Fibroblast of upper back skin (primary cell): ENCODE measurements around the gene GRAMD1C.

Experiments
- DNase-seq: peaks from one replicate; pipeline ENCODE4 v3.0.0-alpha.2; 2013

Gene GRAMD1C

GRCh38 chr3:113867506-113867905 lies 28.9 kb downstream of the GRAMD1C start:
- peak; percentile 42 for DNase-seq

- DNase-seq, result no peak
Measured at GRCh38 chr3:113873293-113873692, 34.7 kb downstream of the GRAMD1C start.

GRCh38 chr3:113873814-113874526 lies 35.4 kb downstream of the GRAMD1C start:
- no peak for DNase-seq

- no peak for DNase-seq
Measured at GRCh38 chr3:113878403-113878802, 39.8 kb downstream of the GRAMD1C start.

GRCh38 chr3:113885050-113885449 lies 46.5 kb downstream of the GRAMD1C start:
- no peak for DNase-seq

GRCh38 chr3:113890256-113890900 lies 51.8 kb downstream of the GRAMD1C start:
- DNase-seq, result no peak

GRCh38 chr3:113894927-113895326 lies 56.3 kb downstream of the GRAMD1C start:
- DNase-seq, result no peak

GRCh38 chr3:113895964-113896363 lies 57.4 kb downstream of the GRAMD1C start:
- DNase-seq, result no peak

- DNase-seq, result no peak
Measured at GRCh38 chr3:113896930-113897329, 58.3 kb downstream of the GRAMD1C start.

GRCh38 chr3:113897373-113897777 lies 58.8 kb downstream of the GRAMD1C start:
- no peak for DNase-seq

- DNase-seq, result peak; percentile 58
Measured at GRCh38 chr3:113898892-113899291, 60.3 kb downstream of the GRAMD1C start.

- no peak for DNase-seq
Measured at GRCh38 chr3:113906568-113907140, 68.1 kb downstream of the GRAMD1C start.

GRCh38 chr3:113908133-113908532 lies 69.5 kb downstream of the GRAMD1C start:
- DNase-seq, result no peak

- DNase-seq, result peak; percentile 26
Measured at GRCh38 chr3:113910966-113911365, 72.4 kb downstream of the GRAMD1C start.

- DNase-seq, result peak; percentile 69
Measured at GRCh38 chr3:113912552-113913236, 74.1 kb downstream of the GRAMD1C start.

- peak; percentile 95 for DNase-seq
Measured at GRCh38 chr3:113914646-113915045, 76.1 kb downstream of the GRAMD1C start.

- no peak for DNase-seq
Measured at GRCh38 chr3:113927556-113927955, 89.0 kb downstream of the GRAMD1C start.

- no peak for DNase-seq
Measured at GRCh38 chr3:113946831-113947230, 108.2 kb downstream of the GRAMD1C start.

GRCh38 chr3:113947372-113948014 lies 108.9 kb downstream of the GRAMD1C start, which contains the start of gene ZDHHC23:
Gene ZDHHC23 (plus strand): TSS chr3:113948013. CDS start chr3:113948803, 790 bp downstream.
- peak; percentile 30 for DNase-seq

- DNase-seq, result no peak
Measured at GRCh38 chr3:113948015-113948917, 109.7 kb downstream of the GRAMD1C start.

- DNase-seq, result peak; percentile 36
Measured at GRCh38 chr3:113952921-113953320, 114.3 kb downstream of the GRAMD1C start.

- DNase-seq, result peak; percentile 14
Measured at GRCh38 chr3:113953677-113954076, 115.1 kb downstream of the GRAMD1C start.
